Measurements from ENCODE around the gene AHNAK.

DNA sequence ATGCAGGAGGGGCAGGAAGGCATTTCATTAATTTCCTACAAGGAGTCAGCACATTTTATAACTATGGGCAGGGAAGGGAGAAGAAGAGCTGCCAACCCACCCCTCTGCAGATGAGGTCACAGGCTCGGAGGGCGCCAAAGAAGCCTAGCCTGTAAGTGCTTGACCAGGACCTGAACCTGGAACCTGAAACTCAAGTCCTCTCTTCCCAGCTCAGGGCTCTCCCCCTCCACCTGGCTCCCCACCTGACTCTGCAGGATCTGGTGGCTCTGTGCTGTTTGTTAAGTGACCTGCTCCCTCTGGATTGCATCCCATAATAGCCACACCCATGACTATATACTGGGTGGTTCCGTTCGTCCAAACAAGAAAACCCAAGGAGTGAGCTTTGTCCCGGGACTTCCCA, 100.5 kb downstream of the AHNAK start:
- TF ChIP-seq, protein P1, sequence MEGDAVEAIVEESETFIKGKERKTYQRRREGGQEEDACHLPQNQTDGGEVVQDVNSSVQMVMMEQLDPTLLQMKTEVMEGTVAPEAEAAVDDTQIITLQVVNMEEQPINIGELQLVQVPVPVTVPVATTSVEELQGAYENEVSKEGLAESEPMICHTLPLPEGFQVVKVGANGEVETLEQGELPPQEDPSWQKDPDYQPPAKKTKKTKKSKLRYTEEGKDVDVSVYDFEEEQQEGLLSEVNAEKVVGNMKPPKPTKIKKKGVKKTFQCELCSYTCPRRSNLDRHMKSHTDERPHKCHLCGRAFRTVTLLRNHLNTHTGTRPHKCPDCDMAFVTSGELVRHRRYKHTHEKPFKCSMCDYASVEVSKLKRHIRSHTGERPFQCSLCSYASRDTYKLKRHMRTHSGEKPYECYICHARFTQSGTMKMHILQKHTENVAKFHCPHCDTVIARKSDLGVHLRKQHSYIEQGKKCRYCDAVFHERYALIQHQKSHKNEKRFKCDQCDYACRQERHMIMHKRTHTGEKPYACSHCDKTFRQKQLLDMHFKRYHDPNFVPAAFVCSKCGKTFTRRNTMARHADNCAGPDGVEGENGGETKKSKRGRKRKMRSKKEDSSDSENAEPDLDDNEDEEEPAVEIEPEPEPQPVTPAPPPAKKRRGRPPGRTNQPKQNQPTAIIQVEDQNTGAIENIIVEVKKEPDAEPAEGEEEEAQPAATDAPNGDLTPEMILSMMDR (IDR thresholded peaks at IDR 0.05): no peak
- no peak for TF ChIP-seq POLR2A (IDR thresholded peaks at IDR 0.05)

Data from lower leg skin (tissue), 3 donors.